GM23248 (cell line): Measurements from ENCODE around the gene DPYSL5.

Experiments used
- EZH2 ChIP-seq: fragments of 200-600 bp; sonication (generic); IDR thresholded peaks from 2 replicates; pipeline ENCODE4 v1.6.1; 2018; ENCODE audit warnings: antibody characterized with exemption, mild to moderate bottlenecking; ENCODE audit not compliant: insufficient read depth, poor library complexity, severe bottlenecking
- EZH2phosphoT487 ChIP-seq: fragments of 200-600 bp; sonication (generic); IDR thresholded peaks from 2 replicates; pipeline ENCODE4 v1.6.1; 2018; ENCODE audit warnings: antibody characterized with exemption, moderate library complexity, mild to moderate bottlenecking, low read depth; ENCODE audit not compliant: insufficient read depth

DNA sequence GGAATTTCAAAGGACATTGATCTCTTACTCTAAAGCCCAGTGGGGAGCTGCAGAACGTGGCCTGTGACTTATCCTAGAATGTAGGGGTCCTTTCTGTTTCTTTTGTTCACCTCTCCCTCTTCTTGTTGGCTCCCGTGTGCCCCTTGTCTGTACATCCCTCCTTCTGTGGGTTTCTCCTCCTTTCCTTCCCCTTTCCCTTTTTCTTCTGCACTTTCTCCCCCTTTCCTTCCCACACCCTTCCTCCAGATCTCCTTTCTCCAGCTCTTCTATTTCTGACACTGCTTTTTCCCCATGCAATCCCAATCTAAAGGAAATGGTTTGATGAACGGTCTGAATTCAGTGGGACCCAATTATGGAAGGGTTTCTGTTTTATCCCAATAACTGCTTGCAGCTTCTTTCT, 87.1 kb downstream of the DPYSL5 start:
- TF ChIP-seq EZH2 (no peak), EZH2phosphoT487 (no peak)
